GM12875 (cell line): ENCODE data around the gene GRID1.
"Not testable (repeated sequence)": the region's sequence is repeated elsewhere in the genome, so short reads cannot be mapped to it uniquely, and the experiment has no call there.

Experiments used
- H3K4me3 ChIP-seq: one replicate; pipeline ENCODE4 v1.5.1; 2011; ENCODE audit warnings: low read depth, low read length, control low read depth
- TF ChIP-seq, protein P1 (sequence below): IDR thresholded peaks from 2 replicates; pipeline ENCODE4 v1.5.1; 2011; ENCODE audit warnings: low read depth, mild to moderate bottlenecking, control low read depth, inconsistent platforms, low read length, moderate library complexity, borderline replicate concordance; ENCODE audit not compliant: insufficient read depth

Gene GRID1

DNA sequence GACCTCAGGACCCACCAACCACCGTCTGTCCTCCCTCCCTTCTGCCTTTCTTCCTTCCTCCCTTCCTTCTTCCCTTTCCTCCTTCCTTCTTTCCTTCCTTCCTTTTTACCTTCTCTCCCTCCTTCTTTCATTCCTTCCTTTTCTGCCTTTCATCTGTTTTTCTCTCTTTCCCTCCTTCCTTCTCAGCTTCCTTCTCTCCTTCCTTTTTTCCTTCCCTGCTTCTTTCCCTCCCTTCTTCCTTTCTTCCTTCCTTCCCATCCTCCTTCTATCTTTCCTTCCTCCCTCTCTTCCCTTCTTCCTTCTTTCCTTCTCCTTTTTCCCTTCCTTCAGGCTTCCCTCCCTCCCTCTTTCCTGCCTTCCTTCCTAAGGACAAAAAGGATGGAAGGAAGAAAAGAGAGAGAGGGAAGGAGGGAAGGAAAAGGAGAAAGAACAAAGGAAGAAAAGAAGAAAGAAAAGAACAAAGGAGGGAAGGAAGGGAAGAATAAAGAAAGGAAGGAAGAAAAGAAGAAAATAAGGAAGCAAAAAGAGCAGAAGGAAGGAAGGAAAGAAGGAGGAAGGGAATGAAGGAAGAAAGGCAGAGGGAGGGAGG is 405.0 kb downstream of the GRID1 start:
- TF ChIP-seq, protein P1, sequence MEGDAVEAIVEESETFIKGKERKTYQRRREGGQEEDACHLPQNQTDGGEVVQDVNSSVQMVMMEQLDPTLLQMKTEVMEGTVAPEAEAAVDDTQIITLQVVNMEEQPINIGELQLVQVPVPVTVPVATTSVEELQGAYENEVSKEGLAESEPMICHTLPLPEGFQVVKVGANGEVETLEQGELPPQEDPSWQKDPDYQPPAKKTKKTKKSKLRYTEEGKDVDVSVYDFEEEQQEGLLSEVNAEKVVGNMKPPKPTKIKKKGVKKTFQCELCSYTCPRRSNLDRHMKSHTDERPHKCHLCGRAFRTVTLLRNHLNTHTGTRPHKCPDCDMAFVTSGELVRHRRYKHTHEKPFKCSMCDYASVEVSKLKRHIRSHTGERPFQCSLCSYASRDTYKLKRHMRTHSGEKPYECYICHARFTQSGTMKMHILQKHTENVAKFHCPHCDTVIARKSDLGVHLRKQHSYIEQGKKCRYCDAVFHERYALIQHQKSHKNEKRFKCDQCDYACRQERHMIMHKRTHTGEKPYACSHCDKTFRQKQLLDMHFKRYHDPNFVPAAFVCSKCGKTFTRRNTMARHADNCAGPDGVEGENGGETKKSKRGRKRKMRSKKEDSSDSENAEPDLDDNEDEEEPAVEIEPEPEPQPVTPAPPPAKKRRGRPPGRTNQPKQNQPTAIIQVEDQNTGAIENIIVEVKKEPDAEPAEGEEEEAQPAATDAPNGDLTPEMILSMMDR = no peak
- no peak overlapping the region for H3K4me3 ChIP-seq

DNA sequence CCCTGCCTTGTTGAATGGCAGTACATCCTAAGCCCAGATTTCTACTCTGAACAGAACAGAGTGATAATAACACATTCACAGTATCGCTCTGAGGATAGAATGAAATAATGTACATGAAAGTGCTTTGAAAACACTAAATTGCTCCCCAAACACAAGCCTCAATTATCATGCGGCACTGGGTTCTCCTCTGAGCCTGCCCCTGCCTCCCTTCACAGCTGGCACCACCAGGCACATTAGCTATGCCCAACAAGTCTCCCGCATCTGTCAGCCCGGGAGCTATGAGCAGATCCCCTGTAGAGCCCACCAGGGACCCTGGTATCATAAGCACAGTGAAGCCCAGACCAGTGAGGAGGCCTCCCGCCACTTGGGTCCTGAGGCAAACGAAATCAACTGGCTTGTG is 405.5 kb downstream of the GRID1 start:
- no peak overlapping the region for H3K4me3 ChIP-seq
- TF ChIP-seq, protein P1 = no peak

DNA sequence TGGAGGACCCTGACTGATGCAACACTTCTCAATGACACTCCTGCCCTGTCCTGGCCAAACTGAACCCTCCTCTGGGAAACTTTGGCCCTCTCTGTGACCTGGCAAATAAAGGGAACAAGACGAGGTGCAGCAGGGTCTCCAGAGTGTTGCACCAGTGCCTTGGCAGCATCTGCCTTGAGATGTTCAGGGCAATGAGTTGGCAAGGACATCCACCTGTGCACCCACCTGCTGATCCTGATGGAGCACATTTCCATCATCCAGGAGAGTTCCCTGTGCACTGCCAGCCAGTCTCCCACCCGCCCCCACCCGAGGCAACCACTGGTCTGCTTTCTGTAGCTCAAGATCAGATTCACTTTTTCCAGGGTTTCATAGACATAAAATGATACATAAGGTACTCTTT is 407.4 kb downstream of the GRID1 start:
- TF ChIP-seq, protein P1 = no peak

DNA sequence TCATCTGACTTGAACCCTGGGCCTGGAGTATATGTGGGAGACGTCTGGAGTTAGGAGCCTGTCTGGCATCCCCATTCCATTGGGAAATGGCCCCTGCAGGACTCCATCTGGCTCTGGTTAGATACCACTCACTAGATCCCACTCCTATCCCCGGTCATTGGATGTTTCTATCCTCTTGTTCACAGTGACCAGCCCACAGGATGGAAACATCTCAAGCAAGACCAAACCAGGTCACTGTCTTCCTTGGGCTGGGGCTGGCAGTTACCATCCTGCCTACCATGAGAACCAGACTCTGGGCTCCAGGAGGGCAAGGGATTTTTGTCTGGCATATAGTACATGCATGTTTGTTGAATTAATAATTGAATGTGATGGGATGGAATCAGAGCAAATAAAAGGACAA is 415.7 kb downstream of the GRID1 start:
- H3K4me3 ChIP-seq = no peak overlapping the region
- TF ChIP-seq, protein P1 = no peak

More for the DNA sequence above, 407.4 kb downstream of the GRID1 start:
- no peak overlapping the region for H3K4me3 ChIP-seq

DNA sequence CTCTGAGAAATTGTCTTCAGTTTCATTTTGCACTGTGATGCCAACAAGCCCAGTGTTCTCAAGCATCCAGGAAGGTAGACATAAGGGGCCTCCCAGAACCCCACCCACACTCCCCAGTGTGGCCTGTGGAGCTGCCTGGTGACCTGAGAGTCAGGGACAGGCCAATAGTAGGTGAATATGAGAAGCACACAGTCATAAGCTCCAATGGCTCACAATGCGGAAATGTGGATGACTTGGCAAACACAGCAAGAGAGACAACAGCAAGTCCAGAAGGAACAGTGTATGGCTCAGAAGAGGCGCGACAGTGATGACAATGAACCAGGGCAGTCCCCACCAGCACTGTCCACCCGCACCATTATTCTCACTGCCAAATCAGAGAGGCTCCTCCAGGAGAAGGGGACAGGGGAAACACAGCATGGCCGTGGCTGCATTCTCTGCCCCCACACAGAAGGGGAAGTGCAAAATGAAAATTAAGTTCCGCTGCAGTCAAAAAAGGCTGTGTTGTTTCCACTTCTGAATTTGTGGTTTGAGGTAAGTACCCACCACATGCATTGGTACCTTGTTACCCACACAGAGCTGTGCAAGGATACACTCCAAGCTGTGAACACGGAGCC is 419.8 kb downstream of the GRID1 start:
- H3K4me3 ChIP-seq = peak overlapping the region; percentile 38
- TF ChIP-seq, protein P1 = no peak

DNA sequence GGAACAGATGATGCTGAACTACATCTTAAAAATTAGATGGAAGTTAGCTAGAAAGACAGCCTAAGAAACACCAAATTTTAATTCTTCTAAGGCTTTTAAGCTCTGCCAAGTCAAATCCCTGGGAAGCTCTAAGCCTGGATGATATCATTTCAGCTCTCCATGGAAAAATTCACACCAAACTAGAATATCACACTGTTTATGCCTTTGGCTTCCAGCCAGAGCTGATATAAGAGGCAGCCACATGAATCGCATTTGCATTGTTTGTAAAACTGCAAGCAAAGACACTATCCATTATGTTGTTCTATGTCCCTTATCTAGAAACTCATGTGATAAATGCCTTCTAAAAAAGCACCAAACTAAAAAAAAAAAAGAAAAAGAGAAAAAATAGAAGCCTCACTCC is 430.4 kb downstream of the GRID1 start:
- TF ChIP-seq, protein P1 = no peak
- H3K4me3 ChIP-seq = no peak overlapping the region

DNA sequence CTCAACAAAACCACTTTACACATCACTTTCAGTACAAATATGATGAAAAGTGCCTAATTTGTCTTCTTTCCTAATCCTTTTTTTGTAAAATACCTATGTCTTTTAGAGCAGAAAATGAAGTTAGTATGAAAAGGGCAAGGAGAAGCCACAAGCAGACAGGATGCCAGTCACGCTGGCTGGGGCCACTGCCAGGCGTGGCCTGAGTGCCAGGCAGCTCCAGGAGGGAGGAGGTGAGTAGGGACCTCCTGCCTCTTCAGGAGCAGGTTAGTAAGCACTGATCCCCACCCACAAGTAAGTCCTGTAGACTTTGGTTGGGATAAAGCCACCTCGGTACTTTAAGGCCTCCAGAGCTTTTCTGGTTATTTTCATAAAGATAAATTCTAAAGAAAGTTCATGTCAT is 432.0 kb downstream of the GRID1 start:
- no peak overlapping the region for H3K4me3 ChIP-seq
- TF ChIP-seq, protein P1 = no peak

DNA sequence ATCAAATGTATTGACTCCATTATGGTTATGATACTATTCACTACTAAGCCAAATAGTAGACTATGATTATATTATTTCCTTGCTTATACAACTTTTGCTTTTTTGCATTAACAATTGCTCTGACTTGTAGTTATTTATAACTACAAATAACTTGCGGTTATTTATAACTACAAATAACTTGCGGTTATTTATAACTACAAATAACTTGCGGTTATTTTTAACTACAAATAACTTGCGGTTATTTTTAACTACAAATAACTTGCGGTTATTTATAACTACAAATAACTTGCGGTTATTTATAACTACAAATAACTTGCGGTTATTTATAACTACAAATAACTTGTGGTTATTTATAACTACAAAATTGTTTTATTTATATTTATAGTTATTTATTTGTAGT is 436.6 kb downstream of the GRID1 start:
- not testable (repeated sequence) for H3K4me3 ChIP-seq
